MCF 10A (cell line): ENCODE measurements around the gene BMPER. TPM values are rescaled to one million over a fixed set of nuclear protein-coding genes. Genes with fewer than 3 reads are reported as not detected.
A peak's percentile ranks its signal among the peaks of the same experiment; 100 is the strongest.

Source experiments
- BruUV-seq: library from RNA; stranded (reverse); fragments of 400-500 nt; replicated peaks from 2 replicates; lab custom pipeline; 2021; lab: Mats Ljungman, UMichigan
- CTCF ChIA-PET: fragments of 300-600 bp; sonication (Branson Sonifier 250); formaldehyde crosslinking; extraction: SDS; loops from one replicate; lab custom pipeline; 2021; ENCODE audit warnings: antibody characterized with exemption, inconsistent platforms; lab: Yijun Ruan, JAX
- POLR2A ChIA-PET: fragments of 300-600, 350-650 bp; sonication (Branson Sonifier 250); formaldehyde crosslinking; extraction: SDS; loops from one replicate; lab custom pipeline; 2020; ENCODE audit warnings: antibody characterized with exemption, inconsistent platforms; lab: Yijun Ruan, JAX
- DNase-seq: peaks from one replicate; pipeline ENCODE4 v3.0.0-alpha.2; 2018; ENCODE audit not compliant: unreplicated experiment
- H3K27ac Mint-ChIP-seq: one replicate; pipeline ENCODE4 v1.8.0; 2022; ENCODE audit warnings: mild to moderate bottlenecking, low read depth, mixed read lengths; ENCODE audit not compliant: unreplicated experiment
- H3K27me3 Mint-ChIP-seq: one replicate; pipeline ENCODE4 v1.8.0; 2022; ENCODE audit warnings: mixed read lengths; ENCODE audit not compliant: insufficient read depth, unreplicated experiment
- H3K36me3 Mint-ChIP-seq: one replicate; pipeline ENCODE4 v1.8.0; 2022; ENCODE audit warnings: mild to moderate bottlenecking, moderate library complexity, mixed read lengths; ENCODE audit not compliant: insufficient read depth, unreplicated experiment
- H3K4me1 Mint-ChIP-seq: one replicate; pipeline ENCODE4 v1.8.0; 2022; ENCODE audit warnings: mixed read lengths; ENCODE audit not compliant: insufficient read depth, unreplicated experiment
- H3K4me3 Mint-ChIP-seq: one replicate; pipeline ENCODE4 v1.8.0; 2022; ENCODE audit warnings: mild to moderate bottlenecking, moderate library complexity, mixed read lengths; ENCODE audit not compliant: unreplicated experiment
- H3K9me3 Mint-ChIP-seq: one replicate; pipeline ENCODE4 v1.8.0; 2022; ENCODE audit warnings: mixed read lengths; ENCODE audit not compliant: unreplicated experiment
- intact Hi-C: fragments of 100-400 bp; cut with micrococcal nuclease; formaldehyde crosslinking; loops from 2 replicates; pipeline ENCODE4 v1.14.1; 2022
- total RNA-seq: library from RNA; stranded (reverse); gene quantifications from 2 replicates; pipeline ENCODE4 v1.2.3, GENCODE V29; 2022
- TF ChIP-seq, protein P1 (sequence below): fragments of 200-600 bp; IDR thresholded peaks from one replicate; pipeline ENCODE4 v1.8.0; 2022; ENCODE audit warnings: antibody characterized with exemption, mild to moderate bottlenecking; ENCODE audit not compliant: unreplicated experiment

The BMPER gene
- total RNA-seq, 1 experiment from 2014 or later: 0.40 TPM

DNA sequence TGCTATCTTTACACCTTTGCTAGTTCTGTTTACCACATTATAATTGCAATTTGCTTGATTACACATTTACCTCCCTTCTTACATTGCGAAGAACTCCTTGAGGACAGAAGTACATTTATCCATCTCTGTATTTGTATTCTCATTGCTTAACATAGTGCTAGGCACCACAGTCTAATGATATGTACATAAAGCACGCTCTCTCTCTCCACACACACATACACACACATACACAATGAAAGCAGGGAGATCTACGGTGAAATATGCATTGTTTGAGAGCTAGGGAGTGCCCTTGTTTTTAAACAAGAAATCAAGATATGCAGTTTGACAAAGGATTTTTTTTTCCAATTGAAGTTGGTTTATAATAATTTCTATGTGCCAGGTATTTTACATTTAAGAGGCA lies 148.7 kb downstream of the BMPER start:
- no TSS peak for BruUV-seq
- DNase-seq: no peak
- TF ChIP-seq, protein P1, sequence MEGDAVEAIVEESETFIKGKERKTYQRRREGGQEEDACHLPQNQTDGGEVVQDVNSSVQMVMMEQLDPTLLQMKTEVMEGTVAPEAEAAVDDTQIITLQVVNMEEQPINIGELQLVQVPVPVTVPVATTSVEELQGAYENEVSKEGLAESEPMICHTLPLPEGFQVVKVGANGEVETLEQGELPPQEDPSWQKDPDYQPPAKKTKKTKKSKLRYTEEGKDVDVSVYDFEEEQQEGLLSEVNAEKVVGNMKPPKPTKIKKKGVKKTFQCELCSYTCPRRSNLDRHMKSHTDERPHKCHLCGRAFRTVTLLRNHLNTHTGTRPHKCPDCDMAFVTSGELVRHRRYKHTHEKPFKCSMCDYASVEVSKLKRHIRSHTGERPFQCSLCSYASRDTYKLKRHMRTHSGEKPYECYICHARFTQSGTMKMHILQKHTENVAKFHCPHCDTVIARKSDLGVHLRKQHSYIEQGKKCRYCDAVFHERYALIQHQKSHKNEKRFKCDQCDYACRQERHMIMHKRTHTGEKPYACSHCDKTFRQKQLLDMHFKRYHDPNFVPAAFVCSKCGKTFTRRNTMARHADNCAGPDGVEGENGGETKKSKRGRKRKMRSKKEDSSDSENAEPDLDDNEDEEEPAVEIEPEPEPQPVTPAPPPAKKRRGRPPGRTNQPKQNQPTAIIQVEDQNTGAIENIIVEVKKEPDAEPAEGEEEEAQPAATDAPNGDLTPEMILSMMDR: no peak
- CTCF ChIA-PET: interaction anchor here (1.0 to 1.3 kb wide), 2 partner anchors 18 to 38 kb away, joined by 3 read pairs; no protein-coding TSS in a partner anchor
- H3K27me3 Mint-ChIP-seq: no peaks in the 10 kb centered on the region
- intact Hi-C loops: no loop called here
- H3K36me3 Mint-ChIP-seq: no peaks in the 10 kb centered on the region
- no peak overlapping the region for H3K27ac Mint-ChIP-seq
- peaks cover 19% of the 10 kb centered on the region for H3K4me1 Mint-ChIP-seq
- no peaks in the 10 kb centered on the region for H3K9me3 Mint-ChIP-seq
- POLR2A ChIA-PET: interaction anchor here (0.7 kb wide), 1 partner anchor 13 kb away, joined by 3 read pairs; no protein-coding TSS in a partner anchor
- no peak overlapping the region for H3K4me3 Mint-ChIP-seq

DNA sequence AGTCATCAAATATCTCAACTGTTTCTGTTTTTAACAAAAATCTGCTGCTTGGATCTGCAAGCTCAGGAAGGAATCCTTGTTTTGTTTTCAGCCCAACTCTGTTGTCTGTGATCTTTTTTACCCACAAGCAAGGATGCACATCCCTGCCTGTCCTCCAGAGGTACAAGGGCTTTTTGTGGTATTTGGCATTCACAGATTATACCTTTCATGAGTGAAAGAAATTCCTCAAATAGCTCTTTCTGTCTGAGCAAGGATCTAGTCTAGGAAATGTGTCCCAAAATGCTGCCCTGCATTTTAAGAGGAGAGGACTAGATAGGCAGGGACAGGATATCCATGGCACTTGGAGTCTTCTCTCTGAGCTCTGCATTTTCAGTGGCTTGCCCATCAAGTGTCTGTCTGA lies 151.8 kb downstream of the BMPER start:
- no peaks in the 10 kb centered on the region for H3K36me3 Mint-ChIP-seq
- no peak overlapping the region for H3K4me3 Mint-ChIP-seq
- DNase-seq: no peak
- POLR2A ChIA-PET: interaction anchor here (0.7 to 0.8 kb wide), 2 partner anchors 11 to 15 kb away, joined by 3 read pairs; no protein-coding TSS in a partner anchor
- H3K27me3 Mint-ChIP-seq: no peaks in the 10 kb centered on the region
- H3K4me1 Mint-ChIP-seq: peaks cover 33% of the 10 kb centered on the region
- BruUV-seq: no TSS peak
- no peaks in the 10 kb centered on the region for H3K9me3 Mint-ChIP-seq
- no peak overlapping the region for H3K27ac Mint-ChIP-seq
- intact Hi-C loops: no loop called here
- TF ChIP-seq, protein P1: no peak
- CTCF ChIA-PET: interaction anchor here (0.6 to 1.3 kb wide), 3 partner anchors 9 to 258 kb away, joined by 3 to 4 read pairs (median 3); no protein-coding TSS in a partner anchor

DNA sequence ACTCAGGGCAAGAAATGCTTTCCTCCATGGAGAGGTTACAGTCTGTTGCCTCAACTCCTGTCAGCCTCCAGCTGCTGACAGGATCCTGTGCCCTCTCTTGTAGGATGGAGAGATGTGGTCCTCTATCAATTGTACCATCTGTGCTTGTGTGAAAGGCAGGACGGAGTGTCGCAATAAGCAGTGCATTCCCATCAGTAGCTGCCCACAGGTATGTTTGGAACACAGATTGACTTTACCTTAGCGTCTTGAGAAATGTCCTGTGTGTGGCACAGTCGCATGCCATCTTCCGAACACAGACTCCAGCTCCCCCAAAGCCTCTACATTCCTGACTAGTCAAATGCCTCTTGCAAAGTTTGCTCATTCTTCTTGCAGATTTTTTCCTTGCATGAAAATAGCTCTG lies 152.6 kb downstream of the BMPER start:
- ChIA-PET POLR2A (interaction anchor here (0.7 to 1.2 kb wide), 3 partner anchors 8 to 250 kb away, joined by 3 to 4 read pairs (median 4); no protein-coding TSS in a partner anchor), CTCF (interaction anchor here (0.6 to 0.9 kb wide), 3 partner anchors 163 to 811 kb away, joined by 3 read pairs; no protein-coding TSS in a partner anchor)
- Mint-ChIP-seq H3K4me3 (no peak overlapping the region), H3K36me3 (no peaks in the 10 kb centered on the region), H3K9me3 (no peaks in the 10 kb centered on the region), H3K27me3 (no peaks in the 10 kb centered on the region), H3K4me1 (peaks cover 33% of the 10 kb centered on the region), H3K27ac (peak overlapping the region; percentile 18)
- TF ChIP-seq, protein P1: no peak
- intact Hi-C loops: no loop called here
- DNase-seq: peak; percentile 37
- BruUV-seq: no TSS peak

DNA sequence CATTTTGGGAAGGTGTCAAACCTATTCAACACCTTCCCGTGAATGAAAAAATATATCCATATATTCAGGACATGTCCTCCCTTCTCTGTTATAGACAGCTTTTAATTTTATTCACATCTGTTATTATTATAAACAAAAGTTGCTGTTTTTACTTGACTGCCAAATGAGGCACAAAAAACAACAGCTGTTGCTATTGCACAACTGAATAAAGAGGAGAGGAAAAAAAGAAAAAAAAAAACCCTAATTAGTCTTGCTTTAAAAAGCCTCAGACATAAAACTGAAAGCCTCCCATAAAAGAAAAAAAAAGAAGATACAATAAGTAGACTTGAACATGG lies 153.4 kb downstream of the BMPER start:
- no TSS peak for BruUV-seq
- Mint-ChIP-seq H3K27ac (peak overlapping the region; percentile 18), H3K9me3 (no peaks in the 10 kb centered on the region), H3K4me1 (peaks cover 33% of the 10 kb centered on the region), H3K4me3 (no peak overlapping the region), H3K36me3 (no peaks in the 10 kb centered on the region), H3K27me3 (no peaks in the 10 kb centered on the region)
- intact Hi-C loops: no loop called here
- ChIA-PET CTCF (interaction anchor here (0.6 to 0.8 kb wide), 3 partner anchors 42 to 316 kb away, joined by 3 read pairs; no protein-coding TSS in a partner anchor), POLR2A (interaction anchor here (1.0 to 1.2 kb wide), 3 partner anchors 8 to 21 kb away, joined by 4 to 6 read pairs (median 4); no protein-coding TSS in a partner anchor)
- no peak for DNase-seq
- TF ChIP-seq, protein P1: no peak
